Chondrocyte (in vitro differentiated cells): ENCODE results near the gene CDKN1A. TPM values are rescaled to one million over a fixed set of nuclear protein-coding genes. Genes with fewer than 3 reads are reported as not detected.

Source experiments
- DNase-seq: peaks from one replicate; pipeline ENCODE4 v3.0.0; 2021; ENCODE audit warnings: mixed read lengths, low spot score
- H3K27ac Mint-ChIP-seq: one replicate; pipeline ENCODE4 v1.8.0; 2021; ENCODE audit warnings: mild to moderate bottlenecking, moderate library complexity, mixed read lengths; ENCODE audit not compliant: unreplicated experiment
- H3K27me3 Mint-ChIP-seq: 2 replicates; pipeline ENCODE4 v1.8.0; 2021; ENCODE audit warnings: low read depth, mixed read lengths
- H3K36me3 Mint-ChIP-seq: 2 replicates; pipeline ENCODE4 v1.8.0; 2021; ENCODE audit warnings: low read depth, mixed read lengths
- H3K4me1 Mint-ChIP-seq: 2 replicates; pipeline ENCODE4 v1.8.0; 2021; ENCODE audit warnings: low read depth, mild to moderate bottlenecking, mixed read lengths
- H3K4me3 Mint-ChIP-seq: one replicate; pipeline ENCODE4 v1.8.0; 2021; ENCODE audit warnings: mild to moderate bottlenecking, moderate library complexity, mixed read lengths; ENCODE audit not compliant: unreplicated experiment
- H3K9me3 Mint-ChIP-seq: 2 replicates; pipeline ENCODE4 v1.8.0; 2021; ENCODE audit warnings: low read depth, mixed read lengths
- total RNA-seq: library from RNA; stranded (reverse); gene quantifications from 3 replicates; pipeline ENCODE4 v1.2.1, GENCODE V29; 2021
- TF ChIP-seq, protein P1 (sequence below): fragments of 200-600 bp; sonication (generic); IDR thresholded peaks from 2 replicates; pipeline ENCODE4 v1.5.0; 2021; ENCODE audit warnings: antibody characterized with exemption, mild to moderate bottlenecking, moderate library complexity

CDKN1A gene
- total RNA-seq, 1 donor from 2014 or later, result 303 TPM

DNA sequence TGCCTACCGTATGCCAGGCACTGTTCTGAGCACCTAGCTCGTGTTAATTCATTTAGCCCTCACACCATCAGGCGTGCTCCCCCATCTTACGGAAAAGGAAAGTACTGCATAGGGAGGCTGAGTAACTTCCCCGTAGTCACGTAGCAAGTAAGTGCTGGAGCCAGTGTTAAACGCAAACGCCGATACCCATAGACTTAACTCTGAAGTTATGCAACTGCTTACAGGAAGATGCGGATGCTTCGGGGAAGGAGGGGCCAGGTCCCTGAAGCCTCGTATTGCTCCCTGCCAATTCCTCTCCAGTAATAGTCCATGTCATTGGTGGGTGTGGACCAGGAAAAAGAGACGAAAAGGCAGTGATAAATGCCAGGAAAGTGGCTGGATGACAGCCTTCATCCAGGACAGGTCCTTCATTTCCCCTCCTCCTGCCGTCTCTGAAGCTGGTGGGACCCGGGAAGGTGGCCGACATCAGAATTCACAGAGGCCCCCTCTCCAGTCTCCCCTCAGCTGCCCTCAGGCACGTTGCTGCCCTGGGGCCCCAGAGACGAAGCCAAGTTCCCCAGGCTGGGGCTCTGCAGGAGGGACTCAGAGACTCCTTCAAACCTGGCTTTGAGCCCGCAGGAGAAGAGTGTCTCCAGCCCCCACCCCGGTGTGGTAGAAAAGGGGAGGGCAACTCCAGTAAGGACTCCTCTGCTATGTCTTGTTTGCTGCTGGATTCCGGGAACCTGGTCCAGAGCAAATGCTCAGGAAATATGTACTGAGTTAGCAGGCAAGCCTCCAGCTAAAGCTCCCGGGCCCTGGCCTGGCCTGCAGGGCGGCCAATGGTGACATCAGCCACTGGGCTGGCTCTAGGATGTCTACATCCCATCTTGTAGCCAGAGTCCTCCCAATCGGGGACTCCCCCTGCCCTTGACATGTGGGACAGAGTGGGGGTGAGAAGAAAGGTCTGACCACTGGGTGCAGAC, 56.9 kb downstream of the CDKN1A start:
- DNase-seq, result no peak
- no peaks in the 10 kb centered on the region for H3K27me3 Mint-ChIP-seq
- no peaks in the 10 kb centered on the region for H3K36me3 Mint-ChIP-seq
- no peaks in the 10 kb centered on the region for H3K9me3 Mint-ChIP-seq
- TF ChIP-seq, protein P1, sequence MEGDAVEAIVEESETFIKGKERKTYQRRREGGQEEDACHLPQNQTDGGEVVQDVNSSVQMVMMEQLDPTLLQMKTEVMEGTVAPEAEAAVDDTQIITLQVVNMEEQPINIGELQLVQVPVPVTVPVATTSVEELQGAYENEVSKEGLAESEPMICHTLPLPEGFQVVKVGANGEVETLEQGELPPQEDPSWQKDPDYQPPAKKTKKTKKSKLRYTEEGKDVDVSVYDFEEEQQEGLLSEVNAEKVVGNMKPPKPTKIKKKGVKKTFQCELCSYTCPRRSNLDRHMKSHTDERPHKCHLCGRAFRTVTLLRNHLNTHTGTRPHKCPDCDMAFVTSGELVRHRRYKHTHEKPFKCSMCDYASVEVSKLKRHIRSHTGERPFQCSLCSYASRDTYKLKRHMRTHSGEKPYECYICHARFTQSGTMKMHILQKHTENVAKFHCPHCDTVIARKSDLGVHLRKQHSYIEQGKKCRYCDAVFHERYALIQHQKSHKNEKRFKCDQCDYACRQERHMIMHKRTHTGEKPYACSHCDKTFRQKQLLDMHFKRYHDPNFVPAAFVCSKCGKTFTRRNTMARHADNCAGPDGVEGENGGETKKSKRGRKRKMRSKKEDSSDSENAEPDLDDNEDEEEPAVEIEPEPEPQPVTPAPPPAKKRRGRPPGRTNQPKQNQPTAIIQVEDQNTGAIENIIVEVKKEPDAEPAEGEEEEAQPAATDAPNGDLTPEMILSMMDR, result no peak
- H3K4me1 Mint-ChIP-seq, result peaks cover 13% of the 10 kb centered on the region
- H3K4me3 Mint-ChIP-seq, result no peak overlapping the region
- H3K27ac Mint-ChIP-seq, result peak overlapping the region; percentile 5

Other genes with a start within 250 kb of the CDKN1A start
- gene PXT1, start 235.9 kb upstream of the CDKN1A start, total RNA-seq, result not detected in 3 replicates
- 76.0 to 92.4 TPM (median 89.1 TPM) in 3 replicates for gene KCTD20, start 235.7 kb upstream of the CDKN1A start, total RNA-seq
- 60.4 to 65.1 TPM (median 63.2 TPM) in 3 replicates for gene STK38, start 131.2 kb upstream of the CDKN1A start, total RNA-seq
- gene SRSF3, start 84.4 kb upstream of the CDKN1A start, total RNA-seq, result 180 to 233 TPM (median 191 TPM) in 3 replicates
- not detected in 3 replicates for gene RAB44, start 19.1 kb downstream of the CDKN1A start, total RNA-seq
- gene CPNE5, start 160.7 kb downstream of the CDKN1A start, total RNA-seq, result 0.18 TPM in 1 of 3 replicates, not detected in the others
- 25.0 to 33.5 TPM (median 25.6 TPM) in 3 replicates for gene PPIL1, start 196.1 kb downstream of the CDKN1A start, total RNA-seq
- gene C6orf89, start 207.2 kb downstream of the CDKN1A start, total RNA-seq, result 56.1 to 76.9 TPM (median 57.4 TPM) in 3 replicates